ENCODE measurements around the gene MRPS17. TPM values are rescaled to one million over a fixed set of nuclear protein-coding genes. Genes with fewer than 3 reads are reported as not detected.
"Not testable (repeated sequence)": the region's sequence is repeated elsewhere in the genome, so short reads cannot be mapped to it uniquely, and the experiment has no call there.

The MRPS17 gene
- total RNA-seq, 4 donors from 2014 or later, result 14.0 to 38.3 (median 22.0) TPM

GRCh38 chr7:55928006-55928767, 23.5 kb upstream of the MRPS17 start:
- Histone ChIP-seq H3K4me1 (no peaks in the 10 kb centered on the region), H3K4me3 (no peak overlapping the region), H3K9me3 (no peaks in the 10 kb centered on the region), H3K27ac (no peak overlapping the region), H3K36me3 (peaks cover 0 to 16% of the 10 kb centered on the region in 2 donors), H3K27me3 (no peaks in the 10 kb centered on the region)
- DNase-seq, result no peak
- in situ Hi-C loops (cut with MboI; ENCODE audit: low sequenced_read_pairs in 4 of 4), result no loop called here
- intact Hi-C loops (cut with DNase I; ENCODE audit: low total_unique reads), result no loop called here
- TF ChIP-seq POLR2A (IDR thresholded peaks at IDR 0.05), result no peak
- no peak for TF ChIP-seq CTCF (IDR thresholded peaks at IDR 0.05 in 4 of 5, conservative IDR thresholded peaks at IDR 0.05 in 1 of 5)
- ATAC-seq, result no peak

GRCh38 chr7:55931421-55932151, 20.1 kb upstream of the MRPS17 start:
- no peaks in the 10 kb centered on the region for H3K27me3 ChIP-seq
- TF ChIP-seq CTCF (IDR thresholded peaks at IDR 0.05 in 4 of 5, conservative IDR thresholded peaks at IDR 0.05 in 1 of 5), result no peak
- no peak for TF ChIP-seq POLR2A (IDR thresholded peaks at IDR 0.05)
- DNase-seq, result no peak
- ATAC-seq, result no peak
- in situ Hi-C loops (cut with MboI; ENCODE audit: low sequenced_read_pairs in 4 of 4), result no loop called here
- H3K27ac ChIP-seq, result no peak overlapping the region
- intact Hi-C loops (cut with DNase I; ENCODE audit: low total_unique reads), result no loop called here
- H3K9me3 ChIP-seq, result no peaks in the 10 kb centered on the region
- no peak overlapping the region for H3K4me3 ChIP-seq
- H3K36me3 ChIP-seq, result no peaks in the 10 kb centered on the region
- no peaks in the 10 kb centered on the region for H3K4me1 ChIP-seq

GRCh38 chr7:55939514-55940123, 12.1 kb upstream of the MRPS17 start:
- TF ChIP-seq POLR2A (IDR thresholded peaks at IDR 0.05) (no peak), CTCF (IDR thresholded peaks at IDR 0.05 in 4 of 5, conservative IDR thresholded peaks at IDR 0.05 in 1 of 5) (no peak)
- DNase-seq (no peak), ATAC-seq (no peak)
- peaks cover 0 to 17% of the 10 kb centered on the region in 2 donors for H3K36me3 ChIP-seq
- in situ Hi-C loops (cut with MboI; ENCODE audit: low sequenced_read_pairs in 4 of 4) (no loop called here), intact Hi-C loops (cut with DNase I; ENCODE audit: low total_unique reads) (no loop called here)
- H3K4me3 ChIP-seq, result peak overlapping the region in 1 of 4 donors; percentile 6
- H3K4me1 ChIP-seq, result no peaks in the 10 kb centered on the region
- H3K27ac ChIP-seq, result no peak overlapping the region
- H3K27me3 ChIP-seq, result no peaks in the 10 kb centered on the region
- H3K9me3 ChIP-seq, result peaks cover 0 to 34% (median 9%) of the 10 kb centered on the region in 3 donors

GRCh38 chr7:55946545-55946944, 5.1 kb upstream of the MRPS17 start:
- intact Hi-C loops (cut with DNase I; ENCODE audit: low total_unique reads) (no loop called here), in situ Hi-C loops (cut with MboI; ENCODE audit: low sequenced_read_pairs in 4 of 4) (loop anchor here in 1 of 4 donors (5.0 kb wide), 1 partner anchor 59 kb away; the partner anchor contains the start of gene ZNF713)
- no peak for TF ChIP-seq CTCF (IDR thresholded peaks at IDR 0.05 in 4 of 5, conservative IDR thresholded peaks at IDR 0.05 in 1 of 5)
- Histone ChIP-seq H3K9me3 (peaks cover 0 to 3% (median 0%) of the 10 kb centered on the region in 3 donors), H3K4me3 (no peak overlapping the region), H3K27me3 (no peaks in the 10 kb centered on the region), H3K27ac (no peak overlapping the region), H3K4me1 (no peaks in the 10 kb centered on the region), H3K36me3 (peaks cover 0 to under 1% of the 10 kb centered on the region in 2 donors)
- no peak for ATAC-seq
- DNase-seq, result no peak

- peaks cover 0 to 29% of the 10 kb centered on the region in 2 donors for H3K36me3 ChIP-seq
- not testable (repeated sequence) for ATAC-seq, H3K9me3 ChIP-seq, DNase-seq, H3K27me3 ChIP-seq
- intact Hi-C loops (cut with DNase I; ENCODE audit: low total_unique reads) (loop anchor here (1.0 to 5.0 kb wide), 3 partner anchors 12 to 585 kb away; partner anchors contain the start of genes LANCL2 and NIPSNAP2), in situ Hi-C loops (cut with MboI; ENCODE audit: low sequenced_read_pairs in 4 of 4) (loop anchor here in 2 of 4 donors (5.0 to 25.0 kb wide), 3 partner anchors 65 to 315 kb away; partner anchors contain the start of genes CCT6A (in 1 of the 2), PSPH (in 1 of the 2), SUMF2 (in 1 of the 2) and ZNF713 (in 1 of the 2))
- peak overlapping the region; percentile 86 to 90 (median 88) for H3K27ac ChIP-seq
- peaks cover 9 to 12% of the 10 kb centered on the region in 2 donors for H3K4me1 ChIP-seq
- H3K4me3 ChIP-seq, result peak overlapping the region; percentile 78 to 99 (median 82)
Measured at GRCh38 chr7:55952352-55952671, 635 bp downstream of the MRPS17 start.
